Ishikawa (cell line): ENCODE data around the gene PODNL1.

Source experiments
- CEBPB ChIP-seq: IDR thresholded peaks from 2 replicates; pipeline ENCODE4 v1.6.1; 2012
- CREB1 ChIP-seq: IDR thresholded peaks from 2 replicates; pipeline ENCODE4 v1.6.1; 2012; ENCODE audit warnings: low read depth
- EGR1 ChIP-seq: IDR thresholded peaks from 2 replicates; pipeline ENCODE4 v1.6.1; 2012
- EP300 ChIP-seq: IDR thresholded peaks from 2 replicates; pipeline ENCODE4 v1.6.1; 2012; ENCODE audit warnings: borderline replicate concordance
- NFIC ChIP-seq: IDR thresholded peaks from 2 replicates; pipeline ENCODE4 v1.6.1; 2012
- RAD21 ChIP-seq: IDR thresholded peaks from 2 replicates; pipeline ENCODE4 v1.6.1; 2012; ENCODE audit warnings: low read depth
- TAF1 ChIP-seq: IDR thresholded peaks from 2 replicates; pipeline ENCODE4 v1.6.1; 2012; ENCODE audit warnings: low read depth, mild to moderate bottlenecking
- TCF12 ChIP-seq: IDR thresholded peaks from 2 replicates; pipeline ENCODE4 v1.6.1; 2012; ENCODE audit warnings: low read depth
- TF ChIP-seq, protein P1 (sequence below): IDR thresholded peaks from 2 replicates; pipeline ENCODE4 v1.6.1; 2012
- TF ChIP-seq, protein P2 (sequence below): IDR thresholded peaks from 2 replicates; pipeline ENCODE4 v1.6.1; 2012

DNA sequence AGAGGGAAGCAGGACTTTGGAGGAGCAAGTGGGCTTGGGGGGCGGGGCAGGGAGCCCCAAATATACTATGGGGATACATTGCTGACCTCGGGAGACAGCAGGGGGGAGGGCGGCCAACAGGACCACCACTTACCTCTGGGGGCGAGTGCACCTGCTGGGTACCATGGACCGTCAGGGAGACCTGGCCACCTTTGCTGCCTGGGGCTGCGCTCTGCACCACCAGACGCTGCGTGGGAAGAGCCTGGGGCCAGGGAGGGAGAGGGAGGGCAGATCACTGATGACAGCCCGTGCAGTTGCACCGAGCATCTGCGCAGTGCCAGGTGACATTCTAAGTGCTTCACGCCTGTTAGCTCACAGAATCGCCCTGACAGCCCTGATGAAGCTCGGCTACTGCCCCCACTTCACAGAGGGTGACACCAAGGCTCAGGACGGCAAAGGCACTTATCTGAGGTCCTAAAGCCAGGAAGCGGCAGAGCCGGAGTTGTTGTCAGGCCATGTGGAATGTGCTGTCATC is 43.8 kb upstream of the PODNL1 start:
- TF ChIP-seq, protein P1, sequence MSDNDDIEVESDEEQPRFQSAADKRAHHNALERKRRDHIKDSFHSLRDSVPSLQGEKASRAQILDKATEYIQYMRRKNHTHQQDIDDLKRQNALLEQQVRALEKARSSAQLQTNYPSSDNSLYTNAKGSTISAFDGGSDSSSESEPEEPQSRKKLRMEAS = no peak
- TF ChIP-seq TCF12 (no peak), EP300 (no peak), NFIC (no peak), EGR1 (no peak), RAD21 (no peak), TAF1 (no peak), CREB1 (no peak), CEBPB (no peak)
- TF ChIP-seq, protein P2, sequence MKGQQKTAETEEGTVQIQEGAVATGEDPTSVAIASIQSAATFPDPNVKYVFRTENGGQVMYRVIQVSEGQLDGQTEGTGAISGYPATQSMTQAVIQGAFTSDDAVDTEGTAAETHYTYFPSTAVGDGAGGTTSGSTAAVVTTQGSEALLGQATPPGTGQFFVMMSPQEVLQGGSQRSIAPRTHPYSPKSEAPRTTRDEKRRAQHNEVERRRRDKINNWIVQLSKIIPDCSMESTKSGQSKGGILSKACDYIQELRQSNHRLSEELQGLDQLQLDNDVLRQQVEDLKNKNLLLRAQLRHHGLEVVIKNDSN = no peak
